OCI-LY7 (cell line): ENCODE measurements around the gene GALNTL6. TPM values are rescaled to one million over a fixed set of nuclear protein-coding genes. Genes with fewer than 3 reads are reported as not detected.

Source experiments
- BruUV-seq: library from RNA; stranded (reverse); fragments of 400-500 nt; replicated peaks from 2 replicates; lab custom pipeline; 2021; lab: Mats Ljungman, UMichigan
- CTCF ChIA-PET: fragments of 300-600 bp; sonication (Branson Sonifier 250); formaldehyde crosslinking; loops from one replicate; lab custom pipeline; 2022; ENCODE audit warnings: antibody characterized with exemption; ENCODE audit not compliant: unreplicated experiment; lab: Charles Lee
- POLR2A ChIA-PET: fragments of 300-600 bp; sonication (Branson Sonifier 250); formaldehyde crosslinking; loops from one replicate; lab custom pipeline; 2022; ENCODE audit warnings: antibody characterized with exemption; lab: Charles Lee
- DNase-seq: peaks from one replicate; pipeline ENCODE4 v3.0.0-alpha.2; 2015; ENCODE audit warnings: low spot score
- H2AFZ ChIP-seq: fragments of 200-600 bp; sonication (generic), shearing (Covaris generic); 2 replicates; pipeline ENCODE4 v1.6.1; 2014; ENCODE audit warnings: mild to moderate bottlenecking, antibody characterized with exemption, low read length, moderate library complexity
- H3K27ac ChIP-seq: fragments of 200-600 bp; sonication (generic); 2 replicates; pipeline ENCODE4 v1.5.1; 2014; ENCODE audit warnings: mixed run types, low read depth, mild to moderate bottlenecking, moderate library complexity, low read length, inconsistent platforms; ENCODE audit not compliant: poor library complexity, severe bottlenecking
- H3K36me3 ChIP-seq: fragments of 200-600 bp; sonication (generic); 2 replicates; pipeline ENCODE4 v1.6.1; 2014; ENCODE audit warnings: mild to moderate bottlenecking, antibody characterized with exemption, low read length, moderate library complexity, mixed read lengths; ENCODE audit not compliant: insufficient read depth
- H3K4me1 ChIP-seq: fragments of 200-600 bp; sonication (generic); 2 replicates; pipeline ENCODE4 v1.5.1; 2014; ENCODE audit warnings: mild to moderate bottlenecking, low read length; ENCODE audit not compliant: insufficient read depth, poor library complexity, severe bottlenecking
- H3K4me2 ChIP-seq: fragments of 200-600 bp; sonication (generic); 2 replicates; pipeline ENCODE4 v1.6.1; 2014; ENCODE audit warnings: mild to moderate bottlenecking, low read length
- H3K4me3 ChIP-seq: fragments of 200-600 bp; sonication (generic); 2 replicates; pipeline ENCODE4 v1.5.1; 2014; ENCODE audit warnings: mild to moderate bottlenecking, low read depth, low read length; ENCODE audit not compliant: poor library complexity, severe bottlenecking
- H3K79me2 ChIP-seq: fragments of 200-600 bp; sonication (generic); 2 replicates; pipeline ENCODE4 v1.6.1; 2016; ENCODE audit warnings: low read depth, mild to moderate bottlenecking, low read length, moderate library complexity, mixed read lengths; ENCODE audit not compliant: insufficient read depth
- H3K9me2 ChIP-seq: fragments of 200-600 bp; sonication (generic); 2 replicates; pipeline ENCODE4 v1.6.1; 2016; ENCODE audit warnings: mild to moderate bottlenecking, low read length, mixed read lengths; ENCODE audit not compliant: insufficient read depth
- H3K9me3 ChIP-seq: fragments of 200-600 bp; sonication (generic); 2 replicates; pipeline ENCODE4 v1.6.1; 2014; ENCODE audit warnings: mild to moderate bottlenecking, mixed run types, low read length, mixed read lengths
- H4K20me1 ChIP-seq: fragments of 200-600 bp; sonication (generic); 2 replicates; pipeline ENCODE4 v1.6.1; 2014; ENCODE audit warnings: mild to moderate bottlenecking, antibody characterized with exemption, low read length, moderate library complexity, mixed read lengths; ENCODE audit not compliant: insufficient read depth
- EZH2phosphoT487 ChIP-seq: fragments of 200-600 bp; sonication (generic); IDR thresholded peaks from 2 replicates; pipeline ENCODE4 v1.6.1; 2018; ENCODE audit warnings: low read depth, borderline replicate concordance, mild to moderate bottlenecking, mixed run types, antibody characterized with exemption, low read length, moderate library complexity, mixed read lengths
- intact Hi-C: fragments of 100-400 bp; cut with micrococcal nuclease; formaldehyde crosslinking; loops from one replicate; pipeline ENCODE4 v1.10.0; 2022; ENCODE audit not compliant: unreplicated experiment
- total RNA-seq, 2 experiments: library from RNA; depleted of rRNA in 1 of 2; stranded (reverse); fragments of >200 nt in 1 of 2; shearing (Covaris generic) in 1 of 2; gene quantifications; 2 replicates each; pipeline ENCODE4 v1.2.3, GENCODE V29; 2014 to 2022
- TF ChIP-seq, protein P1 (sequence below): fragments of 200-600 bp; sonication (generic); conservative IDR thresholded peaks from 2 replicates; pipeline ENCODE4 v1.5.1; 2014; ENCODE audit warnings: mild to moderate bottlenecking, antibody characterized with exemption, low read length, moderate library complexity, mixed read lengths

Gene GALNTL6
- total RNA-seq, 2 experiments from 2014 or later, result not detected

DNA sequence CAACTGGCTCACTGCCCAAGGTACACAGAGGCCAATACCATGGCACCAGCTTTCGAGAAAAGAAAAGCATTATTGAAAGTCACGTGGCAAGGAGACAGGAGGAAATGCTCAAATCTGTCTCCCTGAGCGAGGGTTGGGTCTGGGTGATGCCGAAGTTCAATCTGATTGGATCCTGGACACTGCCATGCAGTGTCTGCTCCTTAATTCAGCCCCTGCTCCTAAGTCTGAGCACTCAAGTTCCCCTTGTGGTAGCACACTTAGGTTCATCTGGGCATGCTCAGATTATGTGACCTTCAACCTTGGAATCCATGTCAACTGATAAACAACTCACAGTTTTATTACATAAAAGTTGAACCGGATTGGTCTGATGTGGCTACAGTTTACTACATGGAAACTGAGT, 842.9 kb downstream of the GALNTL6 start:
- H3K9me3 ChIP-seq, result no peaks in the 10 kb centered on the region
- H4K20me1 ChIP-seq, result no peaks in the 10 kb centered on the region
- no peaks in the 10 kb centered on the region for H3K36me3 ChIP-seq
- H3K9me2 ChIP-seq, result no peaks in the 10 kb centered on the region
- no peak overlapping the region for H2AFZ ChIP-seq
- no peak overlapping the region for H3K4me2 ChIP-seq
- POLR2A ChIA-PET, result no interaction called here
- intact Hi-C loops, result no loop called here
- no peak overlapping the region for H3K4me3 ChIP-seq
- no peak overlapping the region for H3K27ac ChIP-seq
- BruUV-seq, result no TSS peak
- no peak for TF ChIP-seq EZH2phosphoT487
- TF ChIP-seq, protein P1, sequence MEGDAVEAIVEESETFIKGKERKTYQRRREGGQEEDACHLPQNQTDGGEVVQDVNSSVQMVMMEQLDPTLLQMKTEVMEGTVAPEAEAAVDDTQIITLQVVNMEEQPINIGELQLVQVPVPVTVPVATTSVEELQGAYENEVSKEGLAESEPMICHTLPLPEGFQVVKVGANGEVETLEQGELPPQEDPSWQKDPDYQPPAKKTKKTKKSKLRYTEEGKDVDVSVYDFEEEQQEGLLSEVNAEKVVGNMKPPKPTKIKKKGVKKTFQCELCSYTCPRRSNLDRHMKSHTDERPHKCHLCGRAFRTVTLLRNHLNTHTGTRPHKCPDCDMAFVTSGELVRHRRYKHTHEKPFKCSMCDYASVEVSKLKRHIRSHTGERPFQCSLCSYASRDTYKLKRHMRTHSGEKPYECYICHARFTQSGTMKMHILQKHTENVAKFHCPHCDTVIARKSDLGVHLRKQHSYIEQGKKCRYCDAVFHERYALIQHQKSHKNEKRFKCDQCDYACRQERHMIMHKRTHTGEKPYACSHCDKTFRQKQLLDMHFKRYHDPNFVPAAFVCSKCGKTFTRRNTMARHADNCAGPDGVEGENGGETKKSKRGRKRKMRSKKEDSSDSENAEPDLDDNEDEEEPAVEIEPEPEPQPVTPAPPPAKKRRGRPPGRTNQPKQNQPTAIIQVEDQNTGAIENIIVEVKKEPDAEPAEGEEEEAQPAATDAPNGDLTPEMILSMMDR, result no peak
- H3K4me1 ChIP-seq, result no peaks in the 10 kb centered on the region
- no peak for DNase-seq
- no peaks in the 10 kb centered on the region for H3K79me2 ChIP-seq
- CTCF ChIA-PET, result no interaction called here

DNA sequence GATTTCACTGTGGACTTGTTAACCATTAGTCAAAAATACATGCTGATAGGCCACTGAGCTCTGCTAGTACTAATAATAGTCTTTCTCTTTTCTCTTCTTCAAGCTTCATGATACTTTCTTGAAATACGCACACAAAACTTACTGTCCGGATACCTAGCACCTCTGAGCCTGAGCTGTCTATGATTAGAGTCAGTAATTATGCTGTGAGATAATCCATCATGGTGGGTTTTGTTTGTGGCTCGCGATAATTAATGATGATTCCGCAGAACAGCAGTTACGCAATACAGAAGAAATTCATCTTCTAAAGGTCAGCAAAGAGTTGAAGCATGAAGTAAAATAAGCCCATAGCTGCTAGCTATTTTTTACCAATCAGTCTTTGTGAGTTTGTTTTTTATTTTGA, 843.9 kb downstream of the GALNTL6 start:
- POLR2A ChIA-PET, result interaction anchor here (0.7 kb wide), 1 partner anchor 9 kb away, joined by 3 read pairs; no protein-coding TSS in a partner anchor
- DNase-seq, result no peak
- Histone ChIP-seq H3K27ac (no peak overlapping the region), H3K9me2 (no peaks in the 10 kb centered on the region), H3K79me2 (no peaks in the 10 kb centered on the region), H3K36me3 (no peaks in the 10 kb centered on the region), H2AFZ (no peak overlapping the region), H3K9me3 (no peaks in the 10 kb centered on the region), H4K20me1 (no peaks in the 10 kb centered on the region), H3K4me3 (no peak overlapping the region), H3K4me2 (no peak overlapping the region), H3K4me1 (no peaks in the 10 kb centered on the region)
- TF ChIP-seq EZH2phosphoT487, result no peak
- TF ChIP-seq, protein P1, result no peak
- intact Hi-C loops, result no loop called here
- BruUV-seq, result no TSS peak
- CTCF ChIA-PET, result no interaction called here

DNA sequence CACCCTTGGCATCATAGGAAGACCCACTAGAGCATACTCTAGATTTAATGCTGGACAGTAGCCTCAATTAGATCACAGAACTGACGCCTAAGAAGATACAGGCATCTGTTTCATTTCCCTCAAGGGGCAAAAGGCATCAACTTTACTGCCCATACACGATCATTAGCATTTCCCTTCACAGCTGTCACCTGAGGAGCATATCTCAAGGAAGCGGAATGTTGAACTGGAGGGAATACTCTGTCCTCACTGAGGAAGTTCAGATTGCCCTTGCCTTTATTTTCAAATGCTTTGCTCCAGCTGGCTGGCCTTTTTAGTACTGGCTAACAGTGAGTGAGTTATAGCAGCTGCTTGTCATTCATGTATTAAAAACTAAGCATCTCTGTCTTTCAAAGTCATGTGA, 847.0 kb downstream of the GALNTL6 start:
- POLR2A ChIA-PET, result no interaction called here
- CTCF ChIA-PET, result no interaction called here
- BruUV-seq, result no TSS peak

More for the DNA sequence above, 847.0 kb downstream of the GALNTL6 start:
- no peaks in the 10 kb centered on the region for H3K4me1 ChIP-seq
- no peak for TF ChIP-seq EZH2phosphoT487
- TF ChIP-seq, protein P1, result no peak
- H4K20me1 ChIP-seq, result no peaks in the 10 kb centered on the region
- H3K4me2 ChIP-seq, result no peak overlapping the region
- no peak overlapping the region for H2AFZ ChIP-seq
- intact Hi-C loops, result no loop called here
- H3K9me3 ChIP-seq, result no peaks in the 10 kb centered on the region
- H3K27ac ChIP-seq, result no peak overlapping the region
- DNase-seq, result no peak
- H3K79me2 ChIP-seq, result no peaks in the 10 kb centered on the region
- no peak overlapping the region for H3K4me3 ChIP-seq
- H3K36me3 ChIP-seq, result no peaks in the 10 kb centered on the region
- no peaks in the 10 kb centered on the region for H3K9me2 ChIP-seq
